BLaER1 treated with 17β-estradiol and CSF1 and Interleukin-3, amounts not matched to agents 10 nM and 100 nM (cell line): Measurements from ENCODE around the gene UBXN11.

Source experiments
- H3K27ac ChIP-seq, 11 experiments: shearing (Covaris generic); formaldehyde crosslinking; 2 replicates each; pipeline ENCODE4 v1.8.1; 2022
- H3K27me3 ChIP-seq, 11 experiments: shearing (Covaris generic); formaldehyde crosslinking; 2 replicates each; pipeline ENCODE4 v1.8.1; 2022
- H3K36me3 ChIP-seq, 11 experiments: shearing (Covaris generic); formaldehyde crosslinking; 2 replicates each; pipeline ENCODE4 v1.8.1; 2022
- H3K4me1 ChIP-seq, 10 experiments: shearing (Covaris generic); formaldehyde crosslinking; 2 replicates each; pipeline ENCODE4 v1.8.1; 2022
- H3K4me2 ChIP-seq, 11 experiments: shearing (Covaris generic); formaldehyde crosslinking; 2 replicates each; pipeline ENCODE4 v1.8.1; 2022
- H3K4me3 ChIP-seq, 10 experiments: shearing (Covaris generic); formaldehyde crosslinking; 2 replicates each; pipeline ENCODE4 v1.8.1; 2022
- H3K9ac ChIP-seq, 11 experiments: shearing (Covaris generic); formaldehyde crosslinking; 2 replicates each; pipeline ENCODE4 v1.8.1; 2022
- H3K9me3 ChIP-seq, 11 experiments: shearing (Covaris generic); formaldehyde crosslinking; replicated peaks in 1 of 11; 2 replicates each; pipeline ENCODE4 v1.8.1; 2022
- H4K20me1 ChIP-seq, 11 experiments: shearing (Covaris generic); formaldehyde crosslinking; 2 replicates each; pipeline ENCODE4 v1.8.1; 2022
- Cebpa-rat ChIP-seq, 11 experiments: shearing (Covaris generic); IDR thresholded peaks; 2 replicates each; pipeline ENCODE4 v1.8.1; 2022

UBXN11 gene

DNA sequence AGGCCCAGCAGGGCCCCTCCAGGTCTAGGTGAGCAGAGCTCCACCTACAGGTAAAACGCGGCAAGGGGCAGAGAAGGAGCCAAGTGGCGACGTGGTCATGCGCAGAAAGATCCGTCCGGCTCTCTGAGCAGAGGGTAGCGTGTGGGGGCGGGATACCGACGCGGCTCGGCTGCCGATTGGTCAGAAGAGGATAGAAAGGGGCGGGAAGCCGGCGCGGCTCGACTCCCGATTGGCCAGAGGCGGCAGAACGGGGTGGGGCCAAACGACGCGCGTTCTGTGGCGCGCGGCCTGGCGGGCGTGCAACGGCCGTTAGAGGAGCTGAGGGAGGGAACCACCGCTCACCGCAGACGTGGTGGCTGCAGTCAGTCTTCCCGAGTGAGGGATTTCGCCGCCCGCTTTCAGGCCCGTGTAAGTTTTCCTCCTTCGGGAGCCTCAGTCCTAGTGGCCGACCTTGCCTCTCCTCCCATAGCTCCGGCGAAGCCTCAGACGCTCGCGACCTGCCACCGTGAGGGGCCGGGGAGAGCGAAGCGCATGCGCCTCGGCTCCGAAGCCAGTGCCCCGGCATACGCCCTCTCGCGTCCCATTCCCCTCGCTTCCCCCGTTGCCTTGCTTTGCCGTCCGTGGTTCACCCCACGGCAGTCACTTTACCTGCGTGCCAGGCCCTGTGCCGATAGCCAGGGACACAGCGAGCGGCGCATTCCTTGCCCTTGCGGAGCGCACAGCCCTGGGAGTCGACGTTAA is 72.4 kb downstream of the UBXN11 start, which contains the start of gene CEP85:
CEP85 (plus strand) TSS at position 298 of the 741 bp plus-strand sequence. CDS start 5,584 bp downstream, outside the sequence.
- Histone ChIP-seq H3K9me3 (peaks cover 0 to 10% (median 0%) of the 10 kb centered on the region in 11 experiments; a peak in 2 of 22 replicates), H4K20me1 (peaks cover 0 to 33% (median 9%) of the 10 kb centered on the region in 11 experiments; a peak in 6 of 22 replicates), H3K9ac (peak within 1 kb of the TSS; percentile 83 to 92 (median 87)), H3K36me3 (peaks cover 0 to 27% (median 6%) of the 10 kb centered on the region in 11 experiments; a peak in 7 of 22 replicates), H3K4me1 (peaks cover 28 to 45% (median 37%) of the 10 kb centered on the region in 10 experiments), H3K27me3 (no peaks in the 10 kb centered on the region), H3K4me3 (peak within 1 kb of the TSS; percentile 63 to 92 (median 80)), H3K27ac (peak within 1 kb of the TSS; percentile 37 to 88 (median 85); a peak in 21 of 22 replicates), H3K4me2 (peak within 1 kb of the TSS; percentile 74 to 90 (median 81))
- no peak for TF ChIP-seq Cebpa-rat (IDR thresholded peaks at IDR 0.05)
